ENCODE data around the gene RNF14.

The RNF14 gene

GRCh38 chr5:141989720-141990119, 20.8 kb downstream of the RNF14 start:
- WGBS: no CpG with 5 or more reads among the region's 1 CpG
- no peaks in the 10 kb centered on the region for H3K27me3 ChIP-seq (ENCODE audit: insufficient read depth, low read length)
- H3K9me3 ChIP-seq (ENCODE audit: insufficient read depth, low read depth, low read length): no peaks in the 10 kb centered on the region
- peaks cover 60% of the 10 kb centered on the region for H3K36me3 ChIP-seq (ENCODE audit: insufficient read depth, low read length)
- no peak overlapping the region for H3K27ac ChIP-seq (ENCODE audit: low read depth, low read length)
- no peak overlapping the region for H3K9ac ChIP-seq (ENCODE audit: low read depth, low read length)
- no peak overlapping the region for H3K4me3 ChIP-seq (ENCODE audit: low read length)
- H3K4me1 ChIP-seq (ENCODE audit: insufficient read depth, low read length): no peaks in the 10 kb centered on the region

GRCh38 chr5:141992349-141992963, 23.6 kb downstream of the RNF14 start:
- no peaks in the 10 kb centered on the region for H3K9me3 ChIP-seq (ENCODE audit: insufficient read depth, low read depth, low read length)
- H3K27ac ChIP-seq (ENCODE audit: low read depth, low read length): no peak overlapping the region
- H3K4me3 ChIP-seq (ENCODE audit: low read length): no peak overlapping the region
- H3K9ac ChIP-seq (ENCODE audit: low read depth, low read length): no peak overlapping the region
- H3K4me1 ChIP-seq (ENCODE audit: insufficient read depth, low read length): no peaks in the 10 kb centered on the region
- peaks cover 39% of the 10 kb centered on the region for H3K36me3 ChIP-seq (ENCODE audit: insufficient read depth, low read length)
- no peaks in the 10 kb centered on the region for H3K27me3 ChIP-seq (ENCODE audit: insufficient read depth, low read length)
- no CpG with 5 or more reads among the region's 2 CpGs for WGBS

- H3K9me3 ChIP-seq (ENCODE audit: insufficient read depth, low read depth, low read length): no peaks in the 10 kb centered on the region
- H3K27me3 ChIP-seq (ENCODE audit: insufficient read depth, low read length): no peaks in the 10 kb centered on the region
- 71% methylated on average over 4 of the region's 4 CpGs for WGBS
- H3K9ac ChIP-seq (ENCODE audit: low read depth, low read length): no peak overlapping the region
- H3K36me3 ChIP-seq (ENCODE audit: insufficient read depth, low read length): peaks cover 34% of the 10 kb centered on the region
- no peak overlapping the region for H3K4me3 ChIP-seq (ENCODE audit: low read length)
- no peaks in the 10 kb centered on the region for H3K4me1 ChIP-seq (ENCODE audit: insufficient read depth, low read length)
- H3K27ac ChIP-seq (ENCODE audit: low read depth, low read length): no peak overlapping the region
These were observed 25.7 kb downstream of the RNF14 start for GRCh38 chr5:141994511-141995136.

- H3K4me1 ChIP-seq (ENCODE audit: insufficient read depth, low read length): no peaks in the 10 kb centered on the region
- WGBS: 97% methylated on average over 3 of the region's 3 CpGs
- H3K9me3 ChIP-seq (ENCODE audit: insufficient read depth, low read depth, low read length): no peaks in the 10 kb centered on the region
- no peak overlapping the region for H3K4me3 ChIP-seq (ENCODE audit: low read length)
- H3K9ac ChIP-seq (ENCODE audit: low read depth, low read length): no peak overlapping the region
- H3K27ac ChIP-seq (ENCODE audit: low read depth, low read length): no peak overlapping the region
- peaks cover 34% of the 10 kb centered on the region for H3K36me3 ChIP-seq (ENCODE audit: insufficient read depth, low read length)
- no peaks in the 10 kb centered on the region for H3K27me3 ChIP-seq (ENCODE audit: insufficient read depth, low read length)
These were observed 26.8 kb downstream of the RNF14 start for GRCh38 chr5:141995656-141996055.

GRCh38 chr5:141997358-141997960, 28.6 kb downstream of the RNF14 start:
- Histone ChIP-seq H3K4me1 (ENCODE audit: insufficient read depth, low read length) (no peaks in the 10 kb centered on the region), H3K36me3 (ENCODE audit: insufficient read depth, low read length) (peaks cover 45% of the 10 kb centered on the region)

GRCh38 chr5:142000173-142000572, 31.3 kb downstream of the RNF14 start:
- WGBS: 94% methylated on average over 1 of the region's 1 CpG
- H3K9me3 ChIP-seq (ENCODE audit: insufficient read depth, low read depth, low read length): no peaks in the 10 kb centered on the region
- no peak overlapping the region for H3K27ac ChIP-seq (ENCODE audit: low read depth, low read length)
- H3K4me3 ChIP-seq (ENCODE audit: low read length): no peak overlapping the region
- H3K36me3 ChIP-seq (ENCODE audit: insufficient read depth, low read length): peaks cover 65% of the 10 kb centered on the region
- no peaks in the 10 kb centered on the region for H3K27me3 ChIP-seq (ENCODE audit: insufficient read depth, low read length)
- no peak overlapping the region for H3K9ac ChIP-seq (ENCODE audit: low read depth, low read length)
- H3K4me1 ChIP-seq (ENCODE audit: insufficient read depth, low read length): no peaks in the 10 kb centered on the region

More at GRCh38 chr5:141997358-141997960, 28.6 kb downstream of the RNF14 start:
- Histone ChIP-seq H3K27me3 (ENCODE audit: insufficient read depth, low read length) (no peaks in the 10 kb centered on the region), H3K9ac (ENCODE audit: low read depth, low read length) (no peak overlapping the region), H3K27ac (ENCODE audit: low read depth, low read length) (no peak overlapping the region), H3K4me3 (ENCODE audit: low read length) (no peak overlapping the region), H3K9me3 (ENCODE audit: insufficient read depth, low read depth, low read length) (no peaks in the 10 kb centered on the region)
- WGBS: 74% methylated on average over 6 of the region's 6 CpGs

- H3K4me1 ChIP-seq (ENCODE audit: insufficient read depth, low read length): no peaks in the 10 kb centered on the region
- H3K27me3 ChIP-seq (ENCODE audit: insufficient read depth, low read length): no peaks in the 10 kb centered on the region
- no peak overlapping the region for H3K9ac ChIP-seq (ENCODE audit: low read depth, low read length)
- H3K27ac ChIP-seq (ENCODE audit: low read depth, low read length): no peak overlapping the region
- no peaks in the 10 kb centered on the region for H3K9me3 ChIP-seq (ENCODE audit: insufficient read depth, low read depth, low read length)
- WGBS: 87% methylated on average over 6 of the region's 6 CpGs
- no peak overlapping the region for H3K4me3 ChIP-seq (ENCODE audit: low read length)
- H3K36me3 ChIP-seq (ENCODE audit: insufficient read depth, low read length): peaks cover 68% of the 10 kb centered on the region
These were observed 32.0 kb downstream of the RNF14 start for GRCh38 chr5:142000704-142001484.

- Histone ChIP-seq H3K36me3 (ENCODE audit: insufficient read depth, low read length) (peaks cover 86% of the 10 kb centered on the region), H3K27ac (ENCODE audit: low read depth, low read length) (no peak overlapping the region), H3K9ac (ENCODE audit: low read depth, low read length) (no peak overlapping the region), H3K27me3 (ENCODE audit: insufficient read depth, low read length) (no peaks in the 10 kb centered on the region), H3K4me1 (ENCODE audit: insufficient read depth, low read length) (no peaks in the 10 kb centered on the region), H3K9me3 (ENCODE audit: insufficient read depth, low read depth, low read length) (no peaks in the 10 kb centered on the region), H3K4me3 (ENCODE audit: low read length) (no peak overlapping the region)
- 87% methylated on average over 2 of the region's 2 CpGs for WGBS
These were observed 34.4 kb downstream of the RNF14 start for GRCh38 chr5:142003266-142003800.

- Histone ChIP-seq H3K4me1 (ENCODE audit: insufficient read depth, low read length) (no peaks in the 10 kb centered on the region), H3K27ac (ENCODE audit: low read depth, low read length) (no peak overlapping the region), H3K27me3 (ENCODE audit: insufficient read depth, low read length) (no peaks in the 10 kb centered on the region), H3K4me3 (ENCODE audit: low read length) (no peak overlapping the region), H3K36me3 (ENCODE audit: insufficient read depth, low read length) (peaks cover 90% of the 10 kb centered on the region), H3K9me3 (ENCODE audit: insufficient read depth, low read depth, low read length) (no peaks in the 10 kb centered on the region), H3K9ac (ENCODE audit: low read depth, low read length) (no peak overlapping the region)
- 94% methylated on average over 3 of the region's 3 CpGs for WGBS
These were observed 37.7 kb downstream of the RNF14 start for GRCh38 chr5:142006363-142007236.

GRCh38 chr5:142007237-142007544, 38.3 kb downstream of the RNF14 start:
- no peaks in the 10 kb centered on the region for H3K4me1 ChIP-seq (ENCODE audit: insufficient read depth, low read length)
- H3K9me3 ChIP-seq (ENCODE audit: insufficient read depth, low read depth, low read length): no peaks in the 10 kb centered on the region
- H3K4me3 ChIP-seq (ENCODE audit: low read length): no peak overlapping the region
- H3K27ac ChIP-seq (ENCODE audit: low read depth, low read length): no peak overlapping the region
- no peaks in the 10 kb centered on the region for H3K27me3 ChIP-seq (ENCODE audit: insufficient read depth, low read length)
- peaks cover 87% of the 10 kb centered on the region for H3K36me3 ChIP-seq (ENCODE audit: insufficient read depth, low read length)
- H3K9ac ChIP-seq (ENCODE audit: low read depth, low read length): no peak overlapping the region
- WGBS: 100% methylated on average over 1 of the region's 1 CpG

Measured in HUES64 (cell line).